Astrocyte (in vitro differentiated cells and primary cell): ENCODE measurements around the gene TTC31.

Experiments used
- CTCF ChIP-seq: IDR thresholded peaks from 2 replicates; pipeline ENCODE4 v1.5.1; 2011; ENCODE audit warnings: low read depth, mild to moderate bottlenecking, inconsistent platforms, low read length, moderate library complexity; ENCODE audit not compliant: insufficient read depth
- EZH2 ChIP-seq: IDR thresholded peaks from 2 replicates; pipeline ENCODE4 v1.6.1; 2012; ENCODE audit warnings: mild to moderate bottlenecking, low read length, inconsistent platforms; ENCODE audit not compliant: insufficient read depth

GRCh38 chr2:74439373-74439772 is 43.5 kb upstream of the TTC31 start:
- TF ChIP-seq CTCF (no peak), EZH2 (no peak)
